H1 (cell line): ENCODE results near the gene EVI5. TPM values are rescaled to one million over a fixed set of nuclear protein-coding genes. Genes with fewer than 3 reads are reported as not detected.

ENCODE experiments used
- CTCF ChIA-PET: fragments of 300-600 bp; sonication (Branson Sonifier 250); formaldehyde crosslinking; loops from one replicate; lab custom pipeline; 2021; ENCODE audit not compliant: partially characterized antibody; lab: Charles Lee
- POLR2A ChIA-PET: fragments of 300-600 bp; sonication (Branson Sonifier 250); formaldehyde crosslinking; loops from one replicate; lab custom pipeline; 2021; ENCODE audit warnings: inconsistent platforms; ENCODE audit not compliant: partially characterized antibody; lab: Charles Lee
- DNase-seq, 2 experiments: peaks; one replicate each; pipeline versions ENCODE4 v3.0.0 to v3.0.0-alpha.2; 2010 to 2022; ENCODE audit warnings: low spot score in 2 of 2, low read depth in 1 of 2, mixed read lengths in 1 of 2
- FAIRE-seq: peaks from 2 replicates; lab custom pipeline; 2011; peaks lifted over from hg19 to GRCh38; lab: Jason Lieb, UNC
- H2AFZ ChIP-seq: 2 replicates; pipeline ENCODE4 v1.8.1; 2012; ENCODE audit warnings: low read length, inconsistent platforms
- H2AK5ac ChIP-seq: 2 replicates; pipeline ENCODE4 v1.6.1; 2013; ENCODE audit warnings: low read depth, low read length
- H2BK120ac ChIP-seq: replicated peaks from 2 replicates; pipeline ENCODE3; 2013; ENCODE audit warnings: low read depth, low read length, inconsistent platforms
- H2BK12ac ChIP-seq: 2 replicates; pipeline ENCODE4 v1.6.1; 2013; ENCODE audit warnings: low read depth, low read length
- H2BK15ac ChIP-seq: 2 replicates; pipeline ENCODE4 v1.6.1; 2013; ENCODE audit warnings: low read length
- H2BK20ac ChIP-seq: 2 replicates; pipeline ENCODE4 v1.6.1; 2013; ENCODE audit warnings: low read length
- H2BK5ac ChIP-seq: 2 replicates; pipeline ENCODE4 v1.6.1; 2013; ENCODE audit warnings: low read depth, low read length
- H3K14ac ChIP-seq: 2 replicates; pipeline ENCODE4 v1.6.1; 2013; ENCODE audit warnings: inconsistent platforms; ENCODE audit not compliant: insufficient read length
- H3K18ac ChIP-seq: 2 replicates; pipeline ENCODE4 v1.6.1; 2013; ENCODE audit warnings: low read length; ENCODE audit errors: extremely low read depth
- H3K23ac ChIP-seq: 2 replicates; pipeline ENCODE4 v1.6.1; 2013; ENCODE audit warnings: inconsistent platforms; ENCODE audit not compliant: insufficient read length
- H3K23me2 ChIP-seq: 2 replicates; pipeline ENCODE4 v1.6.1; 2013; ENCODE audit warnings: low read depth, low read length
- H3K27ac ChIP-seq: 2 replicates; pipeline ENCODE4 v1.6.1; 2011; ENCODE audit warnings: low read depth, low read length, inconsistent platforms
- H3K27me3 ChIP-seq, 4 experiments: replicated peaks in 1 of 4; 1 replicate in 1 of 4; 2 replicates in 3 of 4; pipeline versions ENCODE4 v1.6.1 to v1.8.1; 2011 to 2013; ENCODE audit warnings: low read length in 3 of 4, mild to moderate bottlenecking in 3 of 4, inconsistent platforms in 2 of 4, mixed read lengths in 2 of 4, moderate library complexity in 1 of 4; ENCODE audit not compliant: control insufficient read depth in 3 of 4, insufficient read depth in 3 of 4; ENCODE audit errors: extremely low read depth in 1 of 4
- H3K36me3 ChIP-seq, 4 experiments: 2 replicates each; pipeline versions ENCODE4 v1.6.1 to v1.8.1; 2011 to 2013; ENCODE audit warnings: mild to moderate bottlenecking in 4 of 4, low read length in 3 of 4, moderate library complexity in 2 of 4, control low read depth in 1 of 4, inconsistent platforms in 1 of 4; ENCODE audit not compliant: insufficient read depth in 4 of 4, control insufficient read depth in 2 of 4
- H3K4ac ChIP-seq: replicated peaks from 2 replicates; pipeline ENCODE3; 2013; ENCODE audit warnings: low read length, low read depth, mixed read lengths, inconsistent platforms; ENCODE audit not compliant: insufficient read length
- H3K4me1 ChIP-seq, 4 experiments: replicated peaks in 1 of 4; 1 replicate in 1 of 4; 2 replicates in 3 of 4; pipeline versions ENCODE4 v1.6.1 to v1.8.1; 2011 to 2013; ENCODE audit warnings: low read length in 3 of 4, inconsistent platforms in 2 of 4, mixed read lengths in 1 of 4; ENCODE audit not compliant: insufficient read depth in 4 of 4, control insufficient read depth in 3 of 4
- H3K4me2 ChIP-seq, 2 experiments: 2 replicates each; pipeline versions ENCODE4 v1.6.1 to v1.8.1; 2011 to 2013; ENCODE audit warnings: low read depth in 2 of 2, low read length in 2 of 2, control low read depth in 1 of 2, inconsistent platforms in 1 of 2, mild to moderate bottlenecking in 1 of 2; ENCODE audit not compliant: insufficient read depth in 1 of 2
- H3K4me3 ChIP-seq, 4 experiments: fragments of 200-600, 300-600 bp in 1 of 4; sonication (generic), shearing (Covaris generic), sonication (Bioruptor Twin) in 1 of 4; 2 replicates each; pipeline versions ENCODE4 v1.5.1 to v1.8.1; 2011 to 2016; ENCODE audit warnings: low read length in 4 of 4, low read depth in 3 of 4, control low read depth in 2 of 4, inconsistent platforms in 2 of 4, mild to moderate bottlenecking in 2 of 4, mixed read lengths in 1 of 4, moderate library complexity in 1 of 4; ENCODE audit not compliant: insufficient read depth in 2 of 4; ENCODE audit errors: extremely low read depth in 1 of 4
- H3K56ac ChIP-seq: replicated peaks from 2 replicates; pipeline ENCODE3; 2013; ENCODE audit warnings: low read depth, mild to moderate bottlenecking, mixed read lengths, low read length, inconsistent platforms; ENCODE audit not compliant: insufficient read length
- H3K79me1 ChIP-seq: 2 replicates; pipeline ENCODE4 v1.6.1; 2013; ENCODE audit warnings: low read depth, low read length, control low read depth
- H3K79me2 ChIP-seq, 2 experiments: 2 replicates each; pipeline versions ENCODE4 v1.6.1 to v1.8.1; 2012 to 2013; ENCODE audit warnings: low read length in 2 of 2, mild to moderate bottlenecking in 2 of 2, inconsistent platforms in 1 of 2; ENCODE audit not compliant: insufficient read depth in 2 of 2, control insufficient read depth in 1 of 2
- H3K9ac ChIP-seq, 4 experiments: replicated peaks in 1 of 4; 1 replicate in 1 of 4; 2 replicates in 3 of 4; pipeline versions ENCODE4 v1.6.1 to v1.8.1; 2011 to 2013; ENCODE audit warnings: low read depth in 3 of 4, low read length in 3 of 4, control low read depth in 2 of 4, mild to moderate bottlenecking in 2 of 4, moderate library complexity in 2 of 4, inconsistent platforms in 1 of 4; ENCODE audit errors: extremely low read depth in 1 of 4
- H3K9me3 ChIP-seq, 2 experiments: 2 replicates each; pipeline versions ENCODE4 v1.6.1 to v1.8.1; 2012 to 2013; ENCODE audit warnings: mild to moderate bottlenecking in 2 of 2, moderate library complexity in 2 of 2, control low read depth in 1 of 2, inconsistent platforms in 1 of 2, low read depth in 1 of 2, low read length in 1 of 2, mixed read lengths in 1 of 2; ENCODE audit not compliant: insufficient read depth in 2 of 2
- H4K20me1 ChIP-seq, 2 experiments: replicated peaks in 1 of 2; 2 replicates each; pipeline versions ENCODE3 to v1.8.1; 2011 to 2013; ENCODE audit warnings: inconsistent platforms in 2 of 2, low read length in 2 of 2, mild to moderate bottlenecking in 1 of 2; ENCODE audit not compliant: insufficient read depth in 2 of 2, control insufficient read depth in 1 of 2
- H4K5ac ChIP-seq: 2 replicates; pipeline ENCODE4 v1.6.1; 2013; ENCODE audit warnings: low read length, low read depth, mixed read lengths, inconsistent platforms; ENCODE audit not compliant: insufficient read length
- H4K8ac ChIP-seq: 2 replicates; pipeline ENCODE4 v1.8.0; 2013; ENCODE audit warnings: mild to moderate bottlenecking, moderate library complexity, low read length, inconsistent platforms; ENCODE audit not compliant: insufficient read depth; ENCODE audit errors: extremely low read depth
- H4K91ac ChIP-seq: replicated peaks from 2 replicates; pipeline ENCODE3; 2013; ENCODE audit warnings: low read length, mixed read lengths, inconsistent platforms; ENCODE audit not compliant: insufficient read length
- CEBPB ChIP-seq: IDR thresholded peaks from 2 replicates; pipeline ENCODE4 v1.6.1; 2012; ENCODE audit warnings: low read depth, low read length
- CHD1 ChIP-seq: IDR thresholded peaks from 2 replicates; pipeline ENCODE4 v1.6.1; 2012; ENCODE audit warnings: low read depth, low read length, improper control_type of control experiment
- CHD2 ChIP-seq: IDR thresholded peaks from 2 replicates; pipeline ENCODE4 v1.6.1; 2012; ENCODE audit warnings: low read length, improper control_type of control experiment
- CREB1 ChIP-seq: IDR thresholded peaks from 2 replicates; pipeline ENCODE4 v1.6.1; 2012; ENCODE audit warnings: inconsistent platforms
- CTBP2 ChIP-seq: IDR thresholded peaks from 2 replicates; pipeline ENCODE4 v1.7.0; 2011; ENCODE audit warnings: borderline replicate concordance, mild to moderate bottlenecking, moderate library complexity, mixed read lengths, low read length; ENCODE audit not compliant: insufficient read depth, insufficient read length
- EGR1 ChIP-seq: IDR thresholded peaks from 2 replicates; pipeline ENCODE4 v1.6.1; 2011; ENCODE audit warnings: low read depth, low read length, borderline replicate concordance
- FOSL1 ChIP-seq: IDR thresholded peaks from 2 replicates; pipeline ENCODE4 v1.6.1; 2011; ENCODE audit warnings: mild to moderate bottlenecking, low read depth, low read length, moderate library complexity; ENCODE audit not compliant: insufficient read depth
- GABPA ChIP-seq: IDR thresholded peaks from 2 replicates; pipeline ENCODE4 v1.6.1; 2011; ENCODE audit warnings: mild to moderate bottlenecking, low read length, moderate library complexity, borderline replicate concordance; ENCODE audit not compliant: insufficient read depth
- HDAC6 ChIP-seq: IDR thresholded peaks from one replicate; pipeline ENCODE4 v1.7.1; 2012; ENCODE audit warnings: low read depth, mild to moderate bottlenecking, inconsistent platforms, low read length, moderate library complexity
- POLR2A ChIP-seq, 2 experiments: IDR thresholded peaks; 1 replicate in 1 of 2; 2 replicates in 1 of 2; pipeline ENCODE4 v1.6.1; 2011; ENCODE audit warnings: low read depth in 2 of 2, low read length in 2 of 2, mild to moderate bottlenecking in 2 of 2; ENCODE audit errors: control extremely low read depth in 1 of 2
- POLR2AphosphoS5 ChIP-seq: IDR thresholded peaks from 2 replicates; pipeline ENCODE4 v1.6.1; 2011; ENCODE audit warnings: low read depth, low read length
- RXRA ChIP-seq: IDR thresholded peaks from 2 replicates; pipeline ENCODE4 v1.6.1; 2011; ENCODE audit warnings: low read depth, mild to moderate bottlenecking, low read length, moderate library complexity; ENCODE audit not compliant: insufficient read depth
- TAF1 ChIP-seq: IDR thresholded peaks from 2 replicates; pipeline ENCODE4 v1.6.1; 2011; ENCODE audit warnings: mild to moderate bottlenecking, low read depth, low read length
- WGBS, 2 experiments: shearing (Covaris generic) in 1 of 2; methylation state at CpG; one replicate each; pipeline versions ENCODE4 v1.1.6 to v1.1.7; 2013 to 2015; ENCODE audit warnings: low lambda C conversion rate in 2 of 2, mixed read lengths in 2 of 2, inconsistent platforms in 1 of 2, low coverage in 1 of 2, missing lambda C conversion rate in 1 of 2; ENCODE audit not compliant: insufficient replicate concordance in 2 of 2, insufficient coverage in 1 of 2, insufficient read length in 1 of 2; ENCODE audit errors: extremely low coverage in 1 of 2, missing lambda C conversion rate in 1 of 2; 5-methylcytosine and 5-hydroxymethylcytosine counted together
- polyA plus RNA-seq, 7 experiments: library from polyadenylated mRNA; depleted of rRNA in 3 of 7; stranded (reverse) in 5 of 7; unstranded in 2 of 7; fragments of >200 nt in 5 of 7; fragments of 200-250 nt in 2 of 7; gene quantifications; 1 replicate in 5 of 7; 2 replicates in 1 of 7; 4 replicates in 1 of 7; pipeline versions ENCODE4 v1.2.1 to v1.2.3, GENCODE V29; 2011 to 2013; ENCODE audit warnings: missing spikeins in 2 of 7, mixed read lengths in 2 of 7
- total RNA-seq: library from RNA; stranded (reverse); fragmentation: NEBNext Ultra II Directional; extraction: Animal tissue kit (Norgen Biotek cat#: 25700); gene quantifications from 2 replicates; pipeline ENCODE4 v1.2.1, GENCODE V29; 2021

EVI5 gene
- total and polyA plus RNA-seq, 2 of the 8 experiments (the other 6 are each of a cell fraction or from before 2014, with no cell fraction given) = 1.7 to 13.7 TPM

DNA sequence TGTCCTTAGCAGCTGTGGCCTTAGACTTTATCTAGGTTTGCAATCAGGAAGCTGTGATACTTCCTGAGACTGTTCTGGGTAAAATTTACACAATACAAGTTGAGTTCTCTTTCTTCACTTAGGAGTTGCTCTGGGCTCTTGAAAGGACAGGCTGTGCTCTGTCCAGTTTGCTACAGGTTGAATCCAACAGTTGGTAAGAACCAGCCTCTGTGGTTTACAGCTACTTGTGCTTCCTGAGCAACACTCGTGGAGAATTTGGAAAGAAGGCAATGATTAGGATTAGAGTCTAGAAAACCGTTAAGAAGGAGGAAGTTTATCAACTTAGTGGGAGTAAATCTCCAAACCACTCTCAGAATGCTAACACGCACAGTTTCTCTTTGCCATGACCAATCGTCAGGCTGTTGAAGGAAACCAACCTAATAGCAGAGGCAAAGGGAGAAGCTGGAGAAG lies 325.0 kb downstream of the EVI5 start:
- no peak overlapping the region for H3K4me3 ChIP-seq
- no peak overlapping the region for H3K9ac ChIP-seq
- H3K79me2 ChIP-seq = no peaks in the 10 kb centered on the region
- H3K9me3 ChIP-seq = no peaks in the 10 kb centered on the region
- H3K4me2 ChIP-seq = no peak overlapping the region
- H3K23me2 ChIP-seq = no peaks in the 10 kb centered on the region
- H4K5ac ChIP-seq = no peak overlapping the region
- no peak overlapping the region for H2BK12ac ChIP-seq
- no peaks in the 10 kb centered on the region for H3K27me3 ChIP-seq
- H3K79me1 ChIP-seq = no peaks in the 10 kb centered on the region
- no peak overlapping the region for H3K14ac ChIP-seq
- no peak overlapping the region for H2AK5ac ChIP-seq
- H3K56ac ChIP-seq = no peak overlapping the region
- no peak for FAIRE-seq
- H2AFZ ChIP-seq = 0 out of 2 replicates have a peak overlapping the region, but pooled peaks have one; percentile 12
- H2BK120ac ChIP-seq = no peak overlapping the region
- H3K36me3 ChIP-seq = no peaks in the 10 kb centered on the region
- H4K20me1 ChIP-seq = no peaks in the 10 kb centered on the region
- no peak overlapping the region for H2BK5ac ChIP-seq
- no peak for DNase-seq
- H4K91ac ChIP-seq = no peak overlapping the region
- POLR2A ChIA-PET = no interaction called here
- WGBS, 2 experiments = 84% methylated on average over 4 of the region's 4 CpGs; no CpG with 5 or more reads in 1 of the 2 experiments
- TF ChIP-seq POLR2A (IDR thresholded peaks at IDR 0.05; ENCODE audit: control extremely low read depth in 1 of 2, low read depth in 2 of 2, low read length in 2 of 2) = no peak
- no peak for TF ChIP-seq GABPA
- no peak for TF ChIP-seq CTBP2
- no peak for TF ChIP-seq EGR1
- TF ChIP-seq CHD1 = no peak
- no peak for TF ChIP-seq CEBPB
- TF ChIP-seq HDAC6 = no peak
- no peak for TF ChIP-seq RXRA
- no peak for TF ChIP-seq POLR2AphosphoS5
- TF ChIP-seq CREB1 = no peak
- no peak for TF ChIP-seq CHD2
- TF ChIP-seq FOSL1 = no peak
- TF ChIP-seq TAF1 = no peak
- H3K4ac ChIP-seq = no peak overlapping the region
- no peak overlapping the region for H4K8ac ChIP-seq
- H3K18ac ChIP-seq = no peak overlapping the region
- CTCF ChIA-PET = interaction anchor here (0.6 to 1.7 kb wide), 3 partner anchors 55 to 512 kb away, joined by 3 to 4 read pairs (median 3); no protein-coding TSS in a partner anchor
- no peak overlapping the region for H3K27ac ChIP-seq
- no peak overlapping the region for H2BK15ac ChIP-seq
- no peak overlapping the region for H3K23ac ChIP-seq
- no peak overlapping the region for H2BK20ac ChIP-seq
- no peaks in the 10 kb centered on the region for H3K4me1 ChIP-seq
